IMR-90 (cell line): ENCODE results near the gene BRIP1. TPM values are rescaled to one million over a fixed set of nuclear protein-coding genes. Genes with fewer than 3 reads are reported as not detected.

Experiments
- ATAC-seq: fragments of 200-7000 bp; cut with Tn5 transposase; 2 replicates; pipeline ENCODE4 v1.9.1; 2020; ENCODE audit warnings: low read depth, mild to moderate bottlenecking, moderate library complexity
- BruUV-seq: library from RNA; stranded (reverse); fragments of 400-500 nt; replicated peaks from 2 replicates; lab custom pipeline; 2021; lab: Mats Ljungman, UMichigan
- CTCF ChIA-PET: fragments of 300-600 bp; formaldehyde crosslinking; extraction: SDS; loops from one replicate; lab custom pipeline; 2021; ENCODE audit warnings: antibody characterized with exemption; lab: Yijun Ruan, JAX
- POLR2A ChIA-PET: fragments of 300-600 bp; sonication (Branson Sonifier 250); formaldehyde crosslinking; loops from one replicate; lab custom pipeline; 2022; ENCODE audit warnings: antibody characterized with exemption; ENCODE audit not compliant: unreplicated experiment; lab: Charles Lee
- DNase-seq: peaks from one replicate; pipeline ENCODE4 v3.0.0; 2013
- H2AFZ ChIP-seq: replicated peaks from 2 replicates; pipeline ENCODE3; 2013; ENCODE audit warnings: low read length, mild to moderate bottlenecking; ENCODE audit not compliant: poor library complexity
- H2AK5ac ChIP-seq: 2 replicates; pipeline ENCODE4 v1.6.1; 2013; ENCODE audit warnings: low read depth, low read length, inconsistent platforms
- H2AK9ac ChIP-seq: replicated peaks from 2 replicates; pipeline ENCODE3; 2013; ENCODE audit warnings: mild to moderate bottlenecking, low read depth, low read length, moderate library complexity; ENCODE audit not compliant: poor library complexity
- H2BK120ac ChIP-seq: 2 replicates; pipeline ENCODE4 v1.6.1; 2013; ENCODE audit warnings: low read depth, low read length, inconsistent platforms
- H2BK15ac ChIP-seq: 3 replicates; pipeline ENCODE4 v1.6.1; 2013; ENCODE audit warnings: low read depth, low read length, inconsistent platforms
- H2BK20ac ChIP-seq: 2 replicates; pipeline ENCODE4 v1.6.1; 2013; ENCODE audit warnings: low read depth, mild to moderate bottlenecking, inconsistent platforms, low read length, moderate library complexity
- H2BK5ac ChIP-seq: 2 replicates; pipeline ENCODE4 v1.6.1; 2013; ENCODE audit warnings: mild to moderate bottlenecking, low read depth, low read length, inconsistent platforms; ENCODE audit not compliant: poor library complexity, severe bottlenecking
- H3K14ac ChIP-seq: replicated peaks from 2 replicates; pipeline ENCODE4 v1.6.1; 2013; ENCODE audit warnings: low read depth, low read length, inconsistent platforms
- H3K18ac ChIP-seq: 2 replicates; pipeline ENCODE4 v1.6.1; 2013; ENCODE audit warnings: low read depth, low read length, control low read depth
- H3K23ac ChIP-seq: 2 replicates; pipeline ENCODE4 v1.6.1; 2013; ENCODE audit warnings: low read depth, low read length, inconsistent platforms
- H3K27ac ChIP-seq: 2 replicates; pipeline ENCODE4 v1.5.1; 2013; ENCODE audit warnings: mild to moderate bottlenecking, control low read depth, low read length; ENCODE audit not compliant: insufficient read depth
- H3K27me3 ChIP-seq: 2 replicates; pipeline ENCODE4 v1.6.1; 2013; ENCODE audit warnings: low read length; ENCODE audit not compliant: control insufficient read depth, insufficient read depth
- H3K36me3 ChIP-seq: 2 replicates; pipeline ENCODE4 v1.6.1; 2013; ENCODE audit warnings: low read length, mixed read lengths; ENCODE audit not compliant: control insufficient read depth, insufficient read depth
- H3K4ac ChIP-seq: 2 replicates; pipeline ENCODE4 v1.6.1; 2013; ENCODE audit warnings: low read depth, low read length, inconsistent platforms
- H3K4me1 ChIP-seq: 2 replicates; pipeline ENCODE4 v1.6.1; 2013; ENCODE audit warnings: low read length, mixed read lengths; ENCODE audit not compliant: control insufficient read depth, insufficient read depth
- H3K4me2 ChIP-seq: 2 replicates; pipeline ENCODE4 v1.6.1; 2013; ENCODE audit warnings: low read depth, mild to moderate bottlenecking, control low read depth, low read length, moderate library complexity
- H3K4me3 ChIP-seq: 2 replicates; pipeline ENCODE4 v1.5.1; 2013; ENCODE audit warnings: low read depth, mild to moderate bottlenecking, control low read depth, low read length, moderate library complexity; ENCODE audit not compliant: insufficient read depth
- H3K56ac ChIP-seq: 2 replicates; pipeline ENCODE4 v1.6.1; 2013; ENCODE audit warnings: low read length, inconsistent platforms; ENCODE audit not compliant: insufficient read depth; ENCODE audit errors: extremely low read depth
- H3K79me1 ChIP-seq, 2 experiments: 2 replicates each; pipeline ENCODE4 v1.6.1; 2013; ENCODE audit warnings: low read length in 2 of 2, inconsistent platforms in 1 of 2, low read depth in 1 of 2
- H3K9ac ChIP-seq: 2 replicates; pipeline ENCODE4 v1.6.1; 2013; ENCODE audit warnings: low read depth, low read length, control low read depth
- H3K9me1 ChIP-seq: 2 replicates; pipeline ENCODE4 v1.6.1; 2013; ENCODE audit warnings: low read length, inconsistent platforms; ENCODE audit not compliant: insufficient read depth
- H3K9me3 ChIP-seq: 2 replicates; pipeline ENCODE4 v1.6.1; 2013; ENCODE audit warnings: low read length; ENCODE audit not compliant: control insufficient read depth, insufficient read depth
- H4K20me1 ChIP-seq: 2 replicates; pipeline ENCODE4 v1.6.1; 2013; ENCODE audit warnings: low read length, inconsistent platforms; ENCODE audit not compliant: insufficient read depth
- H4K5ac ChIP-seq: 2 replicates; pipeline ENCODE4 v1.6.1; 2013; ENCODE audit warnings: mild to moderate bottlenecking, low read depth, low read length, control low read depth
- H4K8ac ChIP-seq, 2 experiments: 2 replicates each; pipeline ENCODE4 v1.6.1; 2013; ENCODE audit warnings: low read depth in 2 of 2, low read length in 2 of 2, control low read depth in 1 of 2, inconsistent platforms in 1 of 2
- H4K91ac ChIP-seq: 2 replicates; pipeline ENCODE4 v1.6.1; 2013; ENCODE audit warnings: low read depth, low read length, inconsistent platforms; ENCODE audit not compliant: insufficient read depth
- BHLHE40 ChIP-seq: fragments of 150-350 bp; IDR thresholded peaks from 2 replicates; pipeline ENCODE4 v1.6.1; 2016; ENCODE audit warnings: mild to moderate bottlenecking, low read depth, low read length
- CEBPB ChIP-seq: IDR thresholded peaks from 2 replicates; pipeline ENCODE4 v1.6.1; 2012; ENCODE audit warnings: low read depth, low read length, improper control_type of control experiment
- CHD1 ChIP-seq: IDR thresholded peaks from 2 replicates; pipeline ENCODE4 v1.6.1; 2012; ENCODE audit warnings: low read depth, low read length, improper control_type of control experiment
- FOS ChIP-seq: fragments of 150-350 bp; IDR thresholded peaks from 2 replicates; pipeline ENCODE4 v1.6.1; 2016; ENCODE audit warnings: low read depth, low read length
- MAFK ChIP-seq: IDR thresholded peaks from 2 replicates; pipeline ENCODE4 v1.6.1; 2012; ENCODE audit warnings: low read depth, low read length, improper control_type of control experiment
- MAZ ChIP-seq: IDR thresholded peaks from 2 replicates; pipeline ENCODE4 v1.6.1; 2012; ENCODE audit warnings: low read depth, mild to moderate bottlenecking, low read length, improper control_type of control experiment, moderate library complexity, borderline replicate concordance
- MXI1 ChIP-seq: IDR thresholded peaks from 2 replicates; pipeline ENCODE4 v1.6.1; 2012; ENCODE audit warnings: low read depth, mild to moderate bottlenecking, low read length, moderate library complexity, borderline replicate concordance
- NFE2L2 ChIP-seq: fragments of 150-350 bp; IDR thresholded peaks from 2 replicates; pipeline ENCODE4 v1.6.1; 2016; ENCODE audit warnings: low read depth, mild to moderate bottlenecking, low read length
- RAD21 ChIP-seq: IDR thresholded peaks from 2 replicates; pipeline ENCODE4 v1.6.1; 2012; ENCODE audit warnings: low read length, improper control_type of control experiment
- RFX5 ChIP-seq: IDR thresholded peaks from 2 replicates; pipeline ENCODE4 v1.8.0; 2012; ENCODE audit warnings: low read depth, mild to moderate bottlenecking, low read length, moderate library complexity
- SMC3 ChIP-seq: fragments of 150-350 bp; IDR thresholded peaks from 2 replicates; pipeline ENCODE4 v1.6.1; 2016; ENCODE audit warnings: low read depth, mild to moderate bottlenecking, antibody characterized with exemption, low read length, moderate library complexity
- WGBS, 2 experiments: methylation state at CpG; one replicate each; pipeline versions ENCODE4 v1.1.5 to v1.1.7; 2013; ENCODE audit warnings: missing lambda C conversion rate in 2 of 2; ENCODE audit not compliant: insufficient read length in 1 of 2; ENCODE audit errors: extremely low coverage in 2 of 2; 5-methylcytosine and 5-hydroxymethylcytosine counted together
- dilution Hi-C: fragments of 300-500 bp; cut with HindIII; formaldehyde crosslinking; loops from one replicate; pipeline ENCODE4 v1.14.3; 2018; ENCODE audit warnings: low sequenced_read_pairs; ENCODE audit not compliant: unreplicated experiment
- in situ Hi-C: fragments of 300-500 bp; cut with MboI; formaldehyde crosslinking; loops from 3 replicates; pipeline ENCODE4 v1.14.3; 2019; ENCODE audit warnings: low sequenced_read_pairs, inconsistent platforms, mixed read lengths
- intact Hi-C: fragments of 100-400 bp; cut with micrococcal nuclease; formaldehyde crosslinking; loops from 2 replicates; pipeline ENCODE4 v1.10.0; 2022
- polyA plus RNA-seq, 3 experiments: library from polyadenylated mRNA; depleted of rRNA; stranded (reverse); fragments of >200 nt; gene quantifications; 2 replicates each; pipeline ENCODE4 v1.2.3, GENCODE V29; 2012; ENCODE audit warnings: low replicate concordance in 1 of 3
- total RNA-seq: library from RNA; depleted of rRNA; stranded (reverse); fragments of >200 nt; gene quantifications from 2 replicates; pipeline ENCODE4 v1.2.3, GENCODE V29; 2012
- TF ChIP-seq, protein P1 (sequence below): conservative IDR thresholded peaks from 2 replicates; pipeline ENCODE4 v1.5.1; 2012; ENCODE audit warnings: mild to moderate bottlenecking, low read depth, low read length, improper control_type of control experiment
- TF ChIP-seq, protein P2 (sequence below): fragments of 150-350 bp; IDR thresholded peaks from 2 replicates; pipeline ENCODE4 v1.6.1; 2016; ENCODE audit warnings: low read depth, mild to moderate bottlenecking, low read length, moderate library complexity, borderline replicate concordance
- TF ChIP-seq, protein P3 (sequence below): fragments of 150-350 bp; IDR thresholded peaks from 2 replicates; pipeline ENCODE4 v1.6.1; 2017; ENCODE audit warnings: mild to moderate bottlenecking, antibody characterized with exemption, low read length, low read depth

BRIP1 gene
- total and polyA plus RNA-seq, 2 of the 4 experiments (the other 2 are of a cell fraction): 6.1 to 19.7 TPM

DNA sequence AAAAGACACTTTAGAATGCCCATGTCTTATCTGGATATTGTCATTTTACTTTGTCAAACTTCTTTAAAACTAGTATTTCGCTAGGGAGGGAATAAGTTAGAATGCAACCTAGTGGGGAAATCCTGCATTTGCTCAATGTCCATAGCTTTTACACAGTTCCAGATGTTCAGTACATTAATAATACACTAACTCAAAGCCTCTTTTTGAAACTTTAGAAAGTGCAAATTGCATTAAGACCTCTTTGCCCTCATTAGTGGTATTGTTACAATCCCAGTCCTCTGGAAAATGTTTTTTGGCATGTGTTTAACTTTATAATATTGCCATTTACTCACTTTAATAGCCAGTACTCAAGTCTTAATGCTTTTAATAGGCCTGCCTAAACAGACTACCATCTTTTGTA is 106.8 kb downstream of the BRIP1 start:
- no peak overlapping the region for H2BK120ac ChIP-seq
- ATAC-seq: no peak
- in situ Hi-C loops: no loop called here
- no peaks in the 10 kb centered on the region for H3K9me1 ChIP-seq
- no peak overlapping the region for H3K4ac ChIP-seq
- ChIA-PET CTCF (no interaction called here), POLR2A (no interaction called here)
- no peak overlapping the region for H2AK5ac ChIP-seq
- H2BK5ac ChIP-seq: no peak overlapping the region
- no peak overlapping the region for H2AFZ ChIP-seq
- no peak overlapping the region for H3K9ac ChIP-seq
- TF ChIP-seq, protein P1, sequence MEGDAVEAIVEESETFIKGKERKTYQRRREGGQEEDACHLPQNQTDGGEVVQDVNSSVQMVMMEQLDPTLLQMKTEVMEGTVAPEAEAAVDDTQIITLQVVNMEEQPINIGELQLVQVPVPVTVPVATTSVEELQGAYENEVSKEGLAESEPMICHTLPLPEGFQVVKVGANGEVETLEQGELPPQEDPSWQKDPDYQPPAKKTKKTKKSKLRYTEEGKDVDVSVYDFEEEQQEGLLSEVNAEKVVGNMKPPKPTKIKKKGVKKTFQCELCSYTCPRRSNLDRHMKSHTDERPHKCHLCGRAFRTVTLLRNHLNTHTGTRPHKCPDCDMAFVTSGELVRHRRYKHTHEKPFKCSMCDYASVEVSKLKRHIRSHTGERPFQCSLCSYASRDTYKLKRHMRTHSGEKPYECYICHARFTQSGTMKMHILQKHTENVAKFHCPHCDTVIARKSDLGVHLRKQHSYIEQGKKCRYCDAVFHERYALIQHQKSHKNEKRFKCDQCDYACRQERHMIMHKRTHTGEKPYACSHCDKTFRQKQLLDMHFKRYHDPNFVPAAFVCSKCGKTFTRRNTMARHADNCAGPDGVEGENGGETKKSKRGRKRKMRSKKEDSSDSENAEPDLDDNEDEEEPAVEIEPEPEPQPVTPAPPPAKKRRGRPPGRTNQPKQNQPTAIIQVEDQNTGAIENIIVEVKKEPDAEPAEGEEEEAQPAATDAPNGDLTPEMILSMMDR: no peak
- TF ChIP-seq, protein P2, sequence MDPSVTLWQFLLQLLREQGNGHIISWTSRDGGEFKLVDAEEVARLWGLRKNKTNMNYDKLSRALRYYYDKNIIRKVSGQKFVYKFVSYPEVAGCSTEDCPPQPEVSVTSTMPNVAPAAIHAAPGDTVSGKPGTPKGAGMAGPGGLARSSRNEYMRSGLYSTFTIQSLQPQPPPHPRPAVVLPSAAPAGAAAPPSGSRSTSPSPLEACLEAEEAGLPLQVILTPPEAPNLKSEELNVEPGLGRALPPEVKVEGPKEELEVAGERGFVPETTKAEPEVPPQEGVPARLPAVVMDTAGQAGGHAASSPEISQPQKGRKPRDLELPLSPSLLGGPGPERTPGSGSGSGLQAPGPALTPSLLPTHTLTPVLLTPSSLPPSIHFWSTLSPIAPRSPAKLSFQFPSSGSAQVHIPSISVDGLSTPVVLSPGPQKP: no peak
- no peak for TF ChIP-seq SMC3
- TF ChIP-seq RAD21: no peak
- TF ChIP-seq CEBPB: no peak
- no peak for TF ChIP-seq RFX5
- TF ChIP-seq MAZ: no peak
- no peak for TF ChIP-seq MXI1
- no peak for TF ChIP-seq BHLHE40
- TF ChIP-seq CHD1: no peak
- TF ChIP-seq MAFK: no peak
- TF ChIP-seq NFE2L2: no peak
- no peak for TF ChIP-seq FOS
- TF ChIP-seq, protein P3, sequence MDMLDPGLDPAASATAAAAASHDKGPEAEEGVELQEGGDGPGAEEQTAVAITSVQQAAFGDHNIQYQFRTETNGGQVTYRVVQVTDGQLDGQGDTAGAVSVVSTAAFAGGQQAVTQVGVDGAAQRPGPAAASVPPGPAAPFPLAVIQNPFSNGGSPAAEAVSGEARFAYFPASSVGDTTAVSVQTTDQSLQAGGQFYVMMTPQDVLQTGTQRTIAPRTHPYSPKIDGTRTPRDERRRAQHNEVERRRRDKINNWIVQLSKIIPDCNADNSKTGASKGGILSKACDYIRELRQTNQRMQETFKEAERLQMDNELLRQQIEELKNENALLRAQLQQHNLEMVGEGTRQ: no peak
- H4K5ac ChIP-seq: no peak overlapping the region
- BruUV-seq: no TSS peak
- H4K91ac ChIP-seq: no peak overlapping the region
- H2BK20ac ChIP-seq: no peak overlapping the region
- no peak overlapping the region for H3K27ac ChIP-seq
- no peak overlapping the region for H3K4me2 ChIP-seq
- no CpG with 5 or more reads among the region's 1 CpG for WGBS, 2 experiments
- H3K9me3 ChIP-seq: peaks cover 2% of the 10 kb centered on the region
- H3K14ac ChIP-seq: no peak overlapping the region
- no peak for DNase-seq
- H3K56ac ChIP-seq: no peak overlapping the region
- dilution Hi-C loops: no loop called here
- no peaks in the 10 kb centered on the region for H3K4me1 ChIP-seq
- intact Hi-C loops: no loop called here
- no peak overlapping the region for H4K8ac ChIP-seq
- no peaks in the 10 kb centered on the region for H3K27me3 ChIP-seq
- H3K23ac ChIP-seq: no peak overlapping the region
- H2BK15ac ChIP-seq: no peak overlapping the region
- no peak overlapping the region for H3K4me3 ChIP-seq
- no peak overlapping the region for H2AK9ac ChIP-seq
- H3K36me3 ChIP-seq: peaks cover 3% of the 10 kb centered on the region; the same call in 1 of the 2 replicates
- H3K79me1 ChIP-seq: peaks cover 0 to 7% of the 10 kb centered on the region in 2 experiments; a peak in 2 of 4 replicates
- no peaks in the 10 kb centered on the region for H4K20me1 ChIP-seq
- H3K18ac ChIP-seq: no peak overlapping the region
